IPS DF 6.9 (cell line): Measurements from ENCODE around the gene ENTPD1.
A peak's percentile ranks its signal among the peaks of the same experiment; 100 is the strongest.
"Not testable (repeated sequence)": the region's sequence is repeated elsewhere in the genome, so short reads cannot be mapped to it uniquely, and the experiment has no call there.

ENCODE experiments used
- DNase-seq: peaks from one replicate; pipeline ENCODE4 v3.0.0-alpha.2; 2013; ENCODE audit warnings: low read depth, low spot score
- H3K27ac ChIP-seq: one replicate; pipeline ENCODE4 v1.5.1; 2013; ENCODE audit warnings: low read length, control low read depth
- H3K27me3 ChIP-seq: 2 replicates; pipeline ENCODE4 v1.6.1; 2013; ENCODE audit warnings: mild to moderate bottlenecking, low read length; ENCODE audit not compliant: control insufficient read depth, insufficient read depth
- H3K36me3 ChIP-seq: 2 replicates; pipeline ENCODE4 v1.6.1; 2013; ENCODE audit warnings: low read length; ENCODE audit not compliant: control insufficient read depth, insufficient read depth
- H3K4me1 ChIP-seq: 2 replicates; pipeline ENCODE4 v1.6.1; 2013; ENCODE audit warnings: low read length; ENCODE audit not compliant: control insufficient read depth, insufficient read depth
- H3K4me3 ChIP-seq: 2 replicates; pipeline ENCODE4 v1.5.1; 2013; ENCODE audit warnings: mild to moderate bottlenecking, low read length
- H3K9me3 ChIP-seq: 2 replicates; pipeline ENCODE4 v1.6.1; 2013; ENCODE audit warnings: low read length, inconsistent platforms; ENCODE audit not compliant: control insufficient read depth, insufficient read depth
- WGBS: extraction: QIAGEN DNeasy Blood & Tissue Kit; methylation state at CpG from one replicate; pipeline ENCODE4 v1.1.7; 2013; ENCODE audit warnings: mixed read lengths, missing lambda C conversion rate; ENCODE audit not compliant: insufficient read length, insufficient coverage; 5-methylcytosine and 5-hydroxymethylcytosine counted together

The ENTPD1 gene

DNA sequence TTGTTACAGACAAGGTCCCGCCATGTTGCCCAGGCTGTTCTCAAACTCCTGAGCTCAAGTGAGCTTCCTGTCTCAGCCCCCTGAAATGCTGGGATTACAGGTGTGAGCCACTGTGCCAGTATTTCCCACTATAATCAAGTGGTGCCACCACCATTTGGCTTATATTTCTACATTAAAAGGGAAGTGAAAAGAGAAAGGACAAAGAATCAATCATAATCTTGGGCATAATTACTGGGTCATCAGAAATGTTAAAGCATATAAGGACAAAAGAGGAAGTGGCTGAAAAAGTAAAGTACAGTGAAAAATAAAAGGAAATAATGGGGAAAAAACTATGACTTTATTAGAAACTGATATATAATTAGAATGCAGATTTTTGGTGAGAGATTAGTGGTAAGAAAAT lies 25.7 kb upstream of the ENTPD1 start:
- Histone ChIP-seq H3K4me1 (no peaks in the 10 kb centered on the region), H3K27ac (no peak overlapping the region), H3K27me3 (no peaks in the 10 kb centered on the region; the same call in 1 of the 2 replicates), H3K9me3 (no peaks in the 10 kb centered on the region), H3K4me3 (no peak overlapping the region), H3K36me3 (no peaks in the 10 kb centered on the region)
- WGBS: no CpG with 5 or more reads among the region's 1 CpG
- no peak for DNase-seq

DNA sequence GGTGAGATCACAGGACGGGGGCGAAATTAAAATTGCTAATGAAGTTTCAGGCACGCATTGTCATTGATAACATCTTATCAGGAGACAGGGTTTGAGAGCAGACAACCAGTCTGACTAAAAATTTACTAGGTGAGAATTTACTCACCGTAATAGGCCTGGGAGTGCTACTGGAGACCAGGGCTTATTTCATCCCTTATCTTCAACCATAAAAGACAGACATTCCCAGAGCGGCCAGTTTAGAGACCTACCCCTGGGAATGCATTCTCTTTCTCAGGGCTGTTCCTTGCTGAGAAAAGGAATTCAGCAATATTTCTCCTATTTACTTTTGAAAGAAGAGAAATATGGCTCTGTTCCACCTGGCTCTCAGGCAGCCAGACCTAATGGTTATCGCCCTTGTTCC lies 23.1 kb upstream of the ENTPD1 start:
- DNase-seq, H3K27me3 ChIP-seq: not testable (repeated sequence)
- WGBS: no CpG with 5 or more reads among the region's 6 CpGs

DNA sequence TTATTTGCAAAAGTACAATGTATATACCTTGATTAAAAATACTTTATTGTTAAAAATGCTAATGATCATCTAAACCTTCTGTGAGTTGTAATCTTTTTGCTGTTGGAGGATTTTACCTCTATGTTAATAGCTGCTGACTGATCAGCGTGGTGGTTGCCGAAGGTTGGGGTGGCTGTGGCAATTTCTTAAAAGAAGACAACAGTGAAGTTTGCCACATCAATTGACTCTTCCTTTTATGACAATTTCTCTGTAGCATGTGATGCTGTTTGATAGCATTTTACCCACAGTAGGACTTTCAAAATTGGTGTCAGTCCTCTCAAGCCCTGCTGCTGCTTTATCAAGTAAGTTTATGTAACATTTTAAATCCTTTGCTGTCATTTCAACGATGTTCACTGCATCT lies 16.9 kb upstream of the ENTPD1 start:
- Histone ChIP-seq H3K4me1 (peaks cover 2% of the 10 kb centered on the region; the same call in 1 of the 2 replicates), H3K9me3 (no peaks in the 10 kb centered on the region), H3K27ac (no peak overlapping the region), H3K27me3 (no peaks in the 10 kb centered on the region), H3K4me3 (no peak overlapping the region), H3K36me3 (no peaks in the 10 kb centered on the region)
- DNase-seq: no peak
- WGBS: no CpG with 5 or more reads among the region's 3 CpGs

More for the DNA sequence above, 23.1 kb upstream of the ENTPD1 start:
- not testable (repeated sequence) for H3K4me3 ChIP-seq, H3K9me3 ChIP-seq, H3K36me3 ChIP-seq, H3K4me1 ChIP-seq, H3K27ac ChIP-seq

DNA sequence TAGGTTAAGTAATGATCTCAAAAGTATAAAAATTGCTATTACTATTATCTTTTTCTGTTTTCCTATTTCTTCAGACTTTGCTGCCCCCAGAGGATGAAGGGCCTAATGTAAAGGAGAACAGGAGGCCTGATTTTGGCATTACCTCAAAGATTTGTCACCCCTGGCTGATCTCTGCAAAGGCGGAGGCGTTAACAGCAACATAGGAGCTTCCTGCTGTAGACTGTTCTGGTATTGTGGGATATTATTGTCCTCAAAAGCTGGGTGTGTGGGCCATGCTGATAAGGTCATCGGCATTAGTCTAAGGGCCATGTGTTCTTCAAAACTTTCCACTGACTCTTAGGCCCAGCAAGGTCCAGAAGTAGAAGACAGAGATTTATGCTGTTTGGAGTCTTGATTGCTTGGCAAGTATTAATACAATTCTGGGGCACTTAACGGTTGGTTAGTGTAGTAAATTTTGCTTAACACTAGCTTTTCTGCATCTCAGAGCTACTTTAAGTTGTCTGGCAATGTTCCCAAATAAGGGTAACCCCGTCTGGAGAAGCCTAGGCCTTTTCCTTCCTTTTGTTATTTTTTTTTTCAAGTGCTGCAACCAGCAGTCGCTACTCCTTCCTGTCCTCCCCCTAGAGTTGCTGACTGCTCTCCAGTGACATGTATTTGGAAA lies 14.0 kb upstream of the ENTPD1 start:
- H3K9me3 ChIP-seq: no peaks in the 10 kb centered on the region

DNA sequence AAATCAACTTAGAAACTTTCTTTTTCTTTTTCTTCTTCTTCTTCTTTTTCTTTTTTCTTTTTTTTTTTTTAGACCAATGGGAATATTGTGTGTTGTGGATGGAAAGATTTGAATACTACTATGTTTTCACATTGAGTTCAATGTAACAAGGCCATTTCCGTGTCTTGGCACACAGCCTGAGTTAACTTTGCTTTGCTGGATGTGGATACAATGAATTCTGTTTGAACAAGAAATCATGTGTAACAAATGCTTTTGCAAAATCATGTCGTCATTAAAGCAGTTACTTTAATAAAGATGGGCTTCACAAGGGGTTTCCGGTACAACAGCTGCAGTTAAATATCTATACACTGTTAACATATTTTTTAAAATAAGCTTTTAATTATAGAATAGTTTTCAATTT lies 13.5 kb upstream of the ENTPD1 start:
- no peak for DNase-seq
- Histone ChIP-seq H3K27ac (no peak overlapping the region), H3K4me1 (peaks cover 2% of the 10 kb centered on the region; the same call in 1 of the 2 replicates), H3K9me3 (no peaks in the 10 kb centered on the region), H3K27me3 (no peaks in the 10 kb centered on the region), H3K4me3 (no peak overlapping the region), H3K36me3 (no peaks in the 10 kb centered on the region)
- no CpG with 5 or more reads among the region's 3 CpGs for WGBS

More for the DNA sequence above, 14.0 kb upstream of the ENTPD1 start:
- Histone ChIP-seq H3K4me3 (no peak overlapping the region), H3K36me3 (no peaks in the 10 kb centered on the region), H3K27me3 (no peaks in the 10 kb centered on the region), H3K27ac (no peak overlapping the region), H3K4me1 (peaks cover 2% of the 10 kb centered on the region; the same call in 1 of the 2 replicates)
- DNase-seq: no peak
- no CpG with 5 or more reads among the region's 6 CpGs for WGBS

DNA sequence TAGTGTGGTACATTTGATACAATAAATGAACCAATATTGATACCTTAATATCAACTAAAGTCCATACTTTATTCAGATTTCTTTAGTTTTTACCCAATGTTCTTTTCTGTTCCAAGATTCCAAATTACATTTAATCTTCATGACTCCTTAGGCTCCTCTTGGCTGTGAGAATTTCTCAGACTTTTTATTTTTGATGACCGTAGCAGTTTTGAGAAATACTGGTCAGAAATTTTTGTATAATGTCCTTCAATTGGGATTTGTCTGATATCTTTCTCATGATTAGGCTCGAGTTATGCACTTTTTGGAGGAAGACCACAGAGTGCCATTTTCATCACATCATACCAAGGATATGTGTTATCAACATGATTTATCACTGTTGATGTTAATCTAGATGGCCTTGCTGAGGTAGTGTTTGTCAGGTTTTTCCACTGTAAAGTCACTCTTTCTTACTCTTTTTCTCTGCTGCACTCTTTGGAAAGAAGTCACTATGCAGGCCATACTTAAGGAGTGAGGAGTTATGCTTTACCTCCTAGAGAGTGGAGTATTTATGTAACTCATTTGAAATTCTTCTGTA lies 12.9 kb upstream of the ENTPD1 start:
- no CpG with 5 or more reads among the region's 2 CpGs for WGBS
- Histone ChIP-seq H3K27ac (no peak overlapping the region), H3K27me3 (no peaks in the 10 kb centered on the region), H3K4me3 (no peak overlapping the region), H3K9me3 (no peaks in the 10 kb centered on the region), H3K36me3 (no peaks in the 10 kb centered on the region), H3K4me1 (peaks cover 2% of the 10 kb centered on the region; the same call in 1 of the 2 replicates)
- DNase-seq: no peak

DNA sequence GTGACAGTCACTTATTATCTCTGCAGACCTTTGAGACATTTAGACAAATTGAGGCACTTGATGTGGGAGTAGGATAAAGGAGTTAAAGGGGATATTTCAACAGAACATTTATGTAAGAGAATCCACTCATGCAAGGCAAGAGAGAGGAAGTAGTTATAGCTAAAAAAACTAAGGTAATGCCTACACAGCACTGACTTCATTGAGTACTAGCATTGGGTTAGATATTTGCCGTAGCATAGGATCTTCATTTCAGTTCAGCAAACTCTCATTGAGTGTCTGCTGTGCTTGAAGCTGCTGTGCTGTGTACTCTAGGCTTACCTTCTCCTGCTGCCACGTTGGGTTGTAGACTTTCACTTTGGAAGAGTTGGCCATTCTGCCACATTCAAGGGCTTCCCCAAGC lies 10.5 kb upstream of the ENTPD1 start:
- H3K4me3 ChIP-seq: no peak overlapping the region
- H3K36me3 ChIP-seq: no peaks in the 10 kb centered on the region
- H3K27me3 ChIP-seq: no peaks in the 10 kb centered on the region
- no CpG with 5 or more reads among the region's 2 CpGs for WGBS
- DNase-seq: no peak
- no peak overlapping the region for H3K27ac ChIP-seq
- H3K4me1 ChIP-seq: peaks cover 2% of the 10 kb centered on the region; the same call in 1 of the 2 replicates
- H3K9me3 ChIP-seq: no peaks in the 10 kb centered on the region

DNA sequence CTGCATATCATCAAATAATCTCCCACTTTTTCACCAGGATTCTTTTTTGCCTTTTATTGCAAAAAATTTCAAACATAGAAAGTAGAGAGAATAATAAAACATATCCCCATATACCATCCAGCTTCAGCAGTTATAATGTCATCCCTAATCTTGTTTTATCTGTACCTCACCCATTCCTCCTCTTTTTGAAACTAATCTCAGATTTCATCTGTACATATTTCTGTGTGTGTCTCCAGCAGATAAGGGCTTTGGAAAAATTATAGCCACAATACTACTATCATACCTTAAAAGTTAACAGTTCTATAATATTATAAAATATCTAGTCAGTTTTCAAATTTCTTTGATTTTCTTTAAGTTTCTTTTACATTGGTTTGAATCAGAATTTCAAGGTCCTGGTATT lies 7.6 kb upstream of the ENTPD1 start:
- DNase-seq: no peak
- no peak overlapping the region for H3K27ac ChIP-seq
- H3K27me3 ChIP-seq: no peaks in the 10 kb centered on the region
- no peaks in the 10 kb centered on the region for H3K36me3 ChIP-seq
- H3K4me1 ChIP-seq: no peaks in the 10 kb centered on the region
- no peak overlapping the region for H3K4me3 ChIP-seq
- no peaks in the 10 kb centered on the region for H3K9me3 ChIP-seq

DNA sequence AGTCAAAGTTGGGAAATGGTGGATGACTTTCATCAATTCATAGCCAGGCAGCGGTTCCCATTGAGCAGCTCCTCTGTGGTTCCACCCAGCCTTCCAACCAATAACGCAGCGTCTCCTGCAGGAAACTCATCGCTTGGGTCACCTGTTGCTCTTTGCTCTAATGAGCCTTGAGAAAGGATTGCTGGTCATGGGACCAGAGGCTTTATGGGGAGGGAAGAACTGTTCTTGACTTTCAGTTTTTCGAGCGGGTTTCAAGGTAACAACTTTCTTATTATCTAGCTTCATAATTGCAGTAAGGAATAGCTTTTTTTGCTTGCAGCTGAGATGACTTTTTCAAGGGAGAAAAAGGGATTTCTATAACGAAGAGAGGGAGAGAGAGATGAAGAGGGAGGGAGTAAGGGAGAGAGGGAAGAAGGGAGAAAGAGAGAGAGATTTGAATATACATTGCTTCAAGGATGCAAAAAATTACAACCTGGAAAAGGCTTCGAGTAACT lies 405 bp upstream of the ENTPD1 start:
- Histone ChIP-seq H3K36me3 (no peaks in the 10 kb centered on the region), H3K4me1 (no peaks in the 10 kb centered on the region), H3K27ac (no peak overlapping the region), H3K4me3 (peak overlapping the region; percentile 31; the same call in 1 of the 2 replicates), H3K27me3 (no peaks in the 10 kb centered on the region), H3K9me3 (no peaks in the 10 kb centered on the region)
- no peak for DNase-seq
- 100% methylated on average over 1 of the region's 8 CpGs for WGBS

DNA sequence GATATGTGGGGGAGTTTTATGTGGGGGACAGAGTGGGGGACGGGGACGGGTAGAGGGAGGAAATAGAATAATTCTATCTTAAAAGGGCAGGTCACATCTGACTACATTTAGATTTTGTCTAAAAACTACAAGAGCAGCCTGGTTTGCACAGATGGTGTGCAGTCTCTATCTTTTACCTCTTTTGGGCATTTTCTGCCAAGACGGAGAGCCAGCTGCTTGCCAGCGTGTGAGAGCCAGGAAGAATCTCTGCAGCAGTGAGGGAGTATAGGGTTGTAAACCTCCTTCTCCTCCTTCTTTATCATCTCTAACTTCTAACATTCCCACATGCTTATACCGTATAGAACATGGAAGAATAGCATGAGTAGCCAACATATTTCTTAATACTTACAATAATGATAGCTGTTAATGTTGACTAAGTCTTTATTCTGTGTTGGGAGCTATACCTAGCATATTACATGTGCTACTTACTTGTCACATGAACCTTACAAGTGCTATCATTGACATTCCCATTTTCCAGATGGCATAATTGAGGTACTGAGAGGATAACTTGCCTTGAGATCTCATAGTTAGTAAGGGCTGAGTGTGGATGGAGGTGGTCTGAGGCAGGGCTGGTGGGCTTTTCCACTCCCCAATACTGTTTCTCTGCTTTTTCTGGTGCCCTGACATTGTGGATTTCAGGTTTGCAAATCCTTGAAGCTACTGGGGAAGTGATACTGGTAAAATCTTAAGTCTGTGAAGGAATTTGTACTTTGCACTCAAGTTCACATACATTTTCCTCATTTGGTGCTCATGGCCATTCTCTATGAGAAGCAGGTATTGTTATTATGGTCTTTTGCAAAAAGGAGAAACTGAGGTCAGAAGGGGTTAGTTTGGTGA lies 1.1 kb downstream of the ENTPD1 start:
- H3K27ac ChIP-seq: no peak overlapping the region

More for the DNA sequence above, 1.1 kb downstream of the ENTPD1 start:
- Histone ChIP-seq H3K36me3 (no peaks in the 10 kb centered on the region), H3K4me1 (no peaks in the 10 kb centered on the region), H3K9me3 (no peaks in the 10 kb centered on the region), H3K27me3 (no peaks in the 10 kb centered on the region), H3K4me3 (no peak overlapping the region)
- DNase-seq: no peak
- WGBS: no CpG with 5 or more reads among the region's 5 CpGs
